HG03571 (cell line): ENCODE measurements around the gene CD2.

ENCODE experiments used
- ATAC-seq: cut with Tn5 transposase; IDR thresholded peaks from one replicate; pipeline ENCODE4 v1.9.1; 2021; ENCODE audit not compliant: unreplicated experiment

Gene CD2

GRCh38 chr1:116771997-116772647 is 17.9 kb downstream of the CD2 start:
- ATAC-seq: no peak

GRCh38 chr1:116772648-116773045 is 18.4 kb downstream of the CD2 start:
- ATAC-seq: no peak

- no peak for ATAC-seq
Measured at GRCh38 chr1:116775116-116775752, 21.0 kb downstream of the CD2 start.

- no peak for ATAC-seq
Measured at GRCh38 chr1:116777831-116778830, 23.9 kb downstream of the CD2 start.

- no peak for ATAC-seq
Measured at GRCh38 chr1:116781034-116781433, 26.8 kb downstream of the CD2 start.

GRCh38 chr1:116785006-116785405 is 30.8 kb downstream of the CD2 start:
- no peak for ATAC-seq

GRCh38 chr1:116786049-116786448 is 31.8 kb downstream of the CD2 start:
- no peak for ATAC-seq

GRCh38 chr1:116791727-116792126 is 37.5 kb downstream of the CD2 start:
- ATAC-seq: no peak

GRCh38 chr1:116793357-116793935 is 39.2 kb downstream of the CD2 start:
- ATAC-seq: no peak

GRCh38 chr1:116794371-116794770 is 40.1 kb downstream of the CD2 start:
- peak; percentile 15 for ATAC-seq

- peak; percentile 95 for ATAC-seq
Measured at GRCh38 chr1:116794804-116795481, 40.7 kb downstream of the CD2 start.

GRCh38 chr1:116795482-116795829 is 41.2 kb downstream of the CD2 start:
- no peak for ATAC-seq

- no peak for ATAC-seq
Measured at GRCh38 chr1:116804736-116805135, 50.5 kb downstream of the CD2 start.

- ATAC-seq: no peak
Measured at GRCh38 chr1:116805398-116805797, 51.2 kb downstream of the CD2 start.

- no peak for ATAC-seq
Measured at GRCh38 chr1:116806245-116806644, 52.0 kb downstream of the CD2 start.

- ATAC-seq: no peak
Measured at GRCh38 chr1:116806671-116807070, 52.4 kb downstream of the CD2 start.

GRCh38 chr1:116807394-116808199 is 53.4 kb downstream of the CD2 start:
- ATAC-seq: no peak

GRCh38 chr1:116808200-116808847 is 54.1 kb downstream of the CD2 start:
- no peak for ATAC-seq

GRCh38 chr1:116808848-116809508 is 54.7 kb downstream of the CD2 start:
- ATAC-seq: no peak
